Measurements from ENCODE around the gene POU3F4.

Gene POU3F4

DNA sequence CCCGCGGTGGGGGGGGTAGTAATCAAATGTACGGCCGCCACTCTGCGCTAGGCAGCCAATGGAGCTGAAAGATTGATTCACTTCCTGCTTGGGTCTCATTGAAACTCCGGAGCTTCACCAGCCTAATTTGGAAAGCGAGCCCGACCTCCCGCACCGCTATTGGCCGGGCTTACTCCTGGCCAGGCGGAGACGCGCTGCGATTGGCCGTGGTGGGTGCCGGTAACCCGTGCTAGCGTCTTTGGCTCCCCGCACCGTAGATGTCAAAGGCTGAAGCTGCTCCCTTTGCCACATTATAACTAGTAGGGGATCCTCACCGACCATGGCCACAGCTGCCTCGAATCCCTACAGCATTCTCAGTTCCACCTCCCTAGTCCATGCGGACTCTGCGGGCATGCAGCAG lies at the start of gene POU3F4:
TSS of gene POU3F4 (plus strand) at position 285 of the 400 bp plus-strand sequence. CDS start at position 320, 35 bp downstream.
- DNase-seq = no peak

DNA sequence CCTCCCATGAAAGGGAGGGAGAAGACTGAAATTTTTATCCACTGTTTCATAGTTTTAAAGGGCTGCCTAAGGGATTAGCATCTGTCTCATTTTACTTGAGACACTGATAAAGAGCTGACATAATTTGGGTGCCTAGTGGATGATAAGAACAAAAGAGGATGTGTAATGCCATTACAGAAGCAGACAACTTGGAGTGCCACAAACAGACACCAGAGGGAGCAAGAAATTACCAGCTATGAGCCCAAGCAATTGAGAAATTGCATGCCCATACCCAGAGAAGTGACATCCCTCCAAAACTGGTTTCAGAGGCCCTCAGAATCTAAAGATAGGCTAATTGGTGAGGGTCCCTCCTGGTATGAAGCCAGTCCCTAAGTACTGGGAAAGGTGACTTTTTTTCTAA lies 38.5 kb upstream of the POU3F4 start:
- no peak for DNase-seq

DNA sequence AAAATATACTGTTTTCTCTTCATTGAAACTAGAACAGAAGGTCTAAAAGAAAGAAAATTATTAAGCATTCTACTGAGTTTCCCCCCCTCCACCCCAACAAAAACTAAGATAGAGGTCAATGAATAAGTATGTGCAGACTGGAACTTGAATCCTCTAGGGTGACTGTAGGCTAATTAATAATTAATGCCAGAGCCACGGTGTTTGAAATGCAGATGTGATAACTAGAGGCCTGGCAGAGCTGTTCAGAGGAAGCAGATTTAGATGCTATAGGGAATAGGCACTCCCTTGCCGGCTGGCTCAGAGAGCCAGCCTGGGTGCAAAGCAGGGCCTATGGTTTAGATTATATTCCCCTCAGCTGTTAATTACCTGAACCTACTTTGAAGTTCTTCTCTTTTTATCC lies 12.2 kb upstream of the POU3F4 start:
- DNase-seq = no peak

DNA sequence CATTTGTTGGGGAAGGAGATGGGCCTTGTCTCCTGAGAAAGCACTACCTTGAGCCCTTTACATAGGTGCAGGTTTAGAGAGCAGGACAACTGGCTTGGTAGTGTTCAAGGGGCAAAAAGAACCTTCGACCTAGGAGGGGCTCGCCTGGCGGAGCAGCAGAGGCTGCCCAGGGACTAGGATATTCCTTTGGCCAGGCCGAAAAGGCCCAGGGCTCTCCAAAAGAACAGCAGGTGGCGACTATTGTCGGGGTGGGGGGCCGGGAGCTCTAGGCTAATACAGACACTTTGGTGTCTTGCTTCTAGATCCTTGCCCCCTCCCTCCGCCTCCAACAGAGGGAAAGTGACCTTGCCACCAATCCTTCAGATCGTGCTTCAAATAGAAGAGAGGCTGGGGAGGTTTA lies 7.1 kb upstream of the POU3F4 start:
- no peak for DNase-seq

DNA sequence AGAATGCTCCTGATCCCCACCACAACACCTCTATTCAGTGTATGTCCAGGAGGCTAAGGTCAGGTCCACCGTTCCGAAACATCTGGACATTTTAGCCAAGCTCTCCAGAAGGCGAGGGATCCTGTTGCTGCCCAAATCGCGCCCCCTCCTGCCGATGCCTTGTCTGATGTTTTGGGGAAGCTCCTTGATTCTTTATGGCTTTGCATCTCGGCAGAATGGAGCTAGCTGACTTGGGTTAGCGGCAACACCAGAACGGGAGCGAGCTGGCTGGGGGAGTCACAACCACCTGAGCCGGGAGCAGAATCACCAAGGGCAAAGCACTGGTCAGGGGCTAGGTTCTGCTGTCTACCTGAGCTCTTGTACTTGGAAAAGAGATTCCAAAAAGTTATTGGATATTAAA lies 6.6 kb upstream of the POU3F4 start:
- DNase-seq = no peak

DNA sequence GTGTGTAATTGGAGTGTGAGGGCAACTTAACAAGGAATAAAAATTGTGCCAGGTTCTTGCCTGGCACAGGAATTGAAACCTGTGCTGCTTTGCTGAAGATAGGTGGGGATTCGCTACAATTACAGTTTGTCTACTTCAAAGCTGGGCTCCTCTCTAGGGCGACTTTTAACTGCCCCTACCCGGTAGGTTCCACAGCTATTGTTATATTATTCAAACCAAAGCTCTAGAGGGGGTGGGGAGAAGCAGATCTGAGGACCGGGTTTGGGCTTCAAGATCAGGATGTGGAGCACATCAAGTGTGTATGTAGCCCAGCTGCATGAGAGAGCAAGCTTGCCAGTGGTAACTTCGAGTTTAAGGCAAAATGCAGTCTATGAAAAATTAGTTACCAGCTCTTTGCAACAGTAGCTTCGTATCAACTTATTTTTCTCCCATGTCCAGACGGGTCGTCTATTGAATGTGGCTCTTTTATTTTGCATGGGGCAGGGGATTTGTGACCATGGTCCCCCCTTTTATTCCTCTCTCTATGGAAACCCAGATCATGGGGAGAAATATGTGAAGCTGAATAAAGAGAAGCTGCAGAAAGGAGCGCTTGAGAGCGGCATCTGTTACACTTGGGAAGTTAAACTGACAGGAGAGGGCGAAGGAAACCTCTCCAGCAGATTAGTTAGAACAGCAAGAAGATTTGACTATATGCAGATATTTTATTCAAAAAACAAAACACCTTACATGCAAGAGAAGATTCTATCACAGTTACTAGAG lies 3.2 kb upstream of the POU3F4 start:
- no peak for DNase-seq

DNA sequence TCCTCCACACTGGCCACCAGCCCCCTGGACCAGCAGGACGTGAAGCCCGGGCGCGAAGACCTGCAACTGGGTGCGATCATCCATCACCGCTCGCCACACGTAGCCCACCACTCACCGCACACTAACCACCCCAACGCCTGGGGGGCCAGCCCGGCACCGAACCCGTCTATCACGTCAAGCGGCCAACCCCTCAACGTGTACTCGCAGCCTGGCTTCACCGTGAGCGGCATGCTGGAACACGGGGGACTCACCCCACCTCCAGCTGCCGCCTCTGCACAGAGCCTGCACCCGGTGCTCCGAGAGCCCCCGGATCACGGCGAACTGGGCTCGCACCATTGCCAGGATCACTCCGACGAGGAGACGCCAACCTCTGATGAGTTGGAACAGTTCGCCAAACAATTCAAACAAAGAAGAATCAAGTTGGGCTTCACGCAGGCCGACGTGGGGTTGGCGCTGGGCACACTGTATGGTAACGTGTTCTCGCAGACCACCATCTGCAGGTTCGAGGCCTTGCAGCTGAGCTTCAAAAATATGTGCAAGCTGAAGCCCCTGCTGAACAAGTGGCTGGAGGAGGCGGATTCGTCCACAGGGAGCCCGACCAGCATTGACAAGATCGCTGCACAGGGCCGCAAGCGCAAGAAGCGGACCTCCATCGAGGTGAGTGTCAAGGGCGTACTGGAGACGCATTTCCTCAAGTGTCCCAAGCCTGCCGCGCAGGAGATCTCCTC lies 600 bp downstream of the POU3F4 start:
- no peak for DNase-seq

DNA sequence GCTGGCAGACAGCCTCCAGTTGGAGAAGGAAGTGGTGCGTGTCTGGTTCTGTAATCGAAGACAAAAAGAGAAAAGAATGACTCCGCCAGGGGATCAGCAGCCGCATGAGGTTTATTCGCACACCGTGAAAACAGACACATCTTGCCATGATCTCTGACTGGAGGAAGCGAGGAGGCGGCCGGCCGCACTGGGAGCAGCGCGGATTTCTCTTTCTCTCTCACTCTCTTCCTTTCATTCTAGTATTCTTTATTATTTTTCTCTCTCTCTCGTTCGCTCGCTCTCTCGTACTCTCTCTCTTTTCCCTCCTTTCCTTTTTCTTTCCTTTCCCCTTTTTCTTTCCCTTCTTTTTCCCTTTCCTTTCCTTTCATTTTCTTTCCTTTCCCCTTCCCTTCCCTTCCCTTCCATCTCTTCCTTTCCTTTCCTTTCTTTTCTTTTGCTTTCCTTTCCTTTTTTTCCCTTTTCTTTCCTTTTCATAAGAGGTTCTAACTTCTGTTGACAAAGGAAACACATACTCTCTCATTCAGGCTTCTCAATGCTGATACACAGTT lies 1.2 kb downstream of the POU3F4 start:
- no peak for DNase-seq

DNA sequence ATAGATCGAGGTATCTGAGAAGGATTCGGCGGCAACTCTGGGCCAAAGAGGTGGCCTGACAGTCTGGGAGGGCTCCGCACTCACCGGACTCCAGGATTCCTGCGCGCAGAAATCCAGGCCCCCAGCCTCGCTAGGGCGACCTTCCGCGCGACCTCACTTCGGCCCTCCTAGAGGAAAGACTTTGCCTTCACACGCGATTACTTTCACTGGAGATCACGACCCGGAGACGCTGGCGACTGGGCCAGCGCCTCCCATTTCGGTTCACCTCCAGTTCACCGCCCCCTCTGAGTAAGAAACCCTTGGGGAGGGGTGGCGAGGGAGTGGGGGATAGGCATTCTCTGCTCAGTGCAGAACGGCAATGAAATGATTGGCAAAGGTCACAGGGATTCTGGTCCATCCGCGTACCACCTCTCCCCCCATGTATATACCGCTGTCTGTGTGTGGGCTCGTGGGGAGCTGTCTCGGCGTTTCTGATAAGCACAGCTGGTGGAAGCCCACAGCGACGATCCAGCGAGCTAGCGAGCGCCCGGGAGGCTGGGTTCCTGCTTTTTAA lies 2.5 kb downstream of the POU3F4 start:
- no peak for DNase-seq

DNA sequence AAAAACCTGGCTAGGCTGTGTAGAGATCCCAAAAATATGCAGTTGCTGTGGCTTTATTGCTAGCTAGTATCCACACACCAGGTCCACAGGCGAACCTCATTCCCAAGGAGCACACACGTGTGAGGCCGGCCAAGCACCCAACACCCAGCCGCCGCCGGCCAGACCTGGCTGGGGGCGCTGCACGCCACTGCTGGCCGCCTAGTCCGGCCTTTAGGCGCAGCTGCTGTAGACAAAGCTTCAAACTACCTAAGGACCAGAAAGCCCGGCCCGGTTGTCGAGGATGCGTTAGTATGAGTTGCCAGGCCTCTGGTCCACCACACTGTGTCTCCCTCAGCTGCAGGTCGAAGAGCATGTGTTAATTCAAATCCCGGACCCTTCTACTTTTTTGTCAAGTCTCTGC lies 3.1 kb downstream of the POU3F4 start:
- no peak for DNase-seq

DNA sequence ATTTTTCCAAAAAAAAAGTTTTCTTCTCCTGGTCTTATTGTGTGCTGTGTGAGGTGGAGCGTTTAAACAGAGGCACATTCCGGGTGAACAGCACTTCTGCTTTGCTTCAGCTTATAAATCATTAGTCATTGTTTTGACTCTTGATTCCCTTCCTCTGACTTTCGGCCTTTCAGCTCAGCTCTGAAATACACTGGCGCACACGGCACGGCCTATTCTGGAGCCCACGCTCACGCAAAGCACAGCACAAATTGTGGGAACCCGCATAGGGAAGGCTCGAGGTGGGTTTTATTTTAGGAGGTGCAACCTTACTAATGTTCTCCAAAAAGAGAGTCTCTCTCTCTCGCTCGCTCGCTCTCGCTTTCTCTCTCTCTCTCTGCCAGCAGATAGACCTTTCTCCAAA lies 4.0 kb downstream of the POU3F4 start:
- DNase-seq = no peak

DNA sequence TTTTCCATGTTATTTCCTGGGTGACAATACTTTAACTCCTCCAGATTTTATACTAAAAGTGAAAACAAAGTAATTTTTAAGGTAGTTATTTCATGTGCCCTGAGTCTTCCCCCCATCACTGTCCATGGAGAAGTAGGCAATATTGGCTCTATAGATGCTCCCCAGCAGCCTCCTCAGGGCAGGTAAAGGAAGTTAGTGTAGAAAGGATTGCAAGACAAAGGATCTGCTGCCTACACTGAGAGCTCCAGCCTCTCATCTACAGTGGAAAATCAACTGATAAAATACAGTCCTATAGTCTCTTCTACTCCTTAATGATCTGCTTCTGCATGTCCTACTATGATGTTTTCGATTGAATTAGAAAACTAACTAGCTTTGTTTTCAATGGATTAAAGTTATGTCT lies 8.5 kb downstream of the POU3F4 start:
- DNase-seq = no peak

DNA sequence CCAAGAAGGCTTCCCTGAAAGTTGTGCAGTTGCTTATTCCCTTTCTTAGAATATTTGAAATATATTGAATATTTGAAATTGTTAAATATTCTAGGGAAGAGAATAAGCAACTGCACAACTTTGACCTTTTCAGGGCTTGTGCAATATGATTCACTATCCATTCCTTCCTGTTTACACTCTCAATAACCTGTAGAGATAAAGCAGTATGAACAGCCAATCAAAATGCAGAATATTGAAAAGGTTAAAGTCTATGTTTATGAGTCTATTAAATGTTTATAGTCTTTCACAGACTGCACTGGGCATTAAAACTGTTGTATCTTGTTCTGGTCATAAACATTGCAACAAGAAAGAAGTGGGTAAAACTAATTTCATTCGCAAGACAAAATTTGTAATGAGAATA lies 13.8 kb downstream of the POU3F4 start:
- DNase-seq = no peak

DNA sequence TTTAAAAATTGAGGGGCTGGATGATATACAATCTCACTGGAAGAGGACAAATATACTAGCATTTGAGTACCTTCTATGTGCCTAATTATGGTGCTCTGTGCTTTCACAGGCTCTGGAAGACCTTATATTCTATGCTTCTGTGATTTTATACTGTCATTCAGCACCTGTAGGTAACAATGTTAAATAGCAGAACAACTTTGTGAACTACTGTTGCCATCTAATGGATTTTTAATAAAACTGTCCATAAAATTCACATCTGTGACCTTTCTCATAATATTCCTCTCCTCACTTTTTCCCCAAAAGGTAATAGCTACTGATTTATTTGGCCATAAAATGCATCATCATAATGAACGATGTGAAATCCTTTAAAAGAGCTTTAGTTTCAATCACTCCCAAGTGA lies 21.9 kb downstream of the POU3F4 start:
- DNase-seq = no peak

DNA sequence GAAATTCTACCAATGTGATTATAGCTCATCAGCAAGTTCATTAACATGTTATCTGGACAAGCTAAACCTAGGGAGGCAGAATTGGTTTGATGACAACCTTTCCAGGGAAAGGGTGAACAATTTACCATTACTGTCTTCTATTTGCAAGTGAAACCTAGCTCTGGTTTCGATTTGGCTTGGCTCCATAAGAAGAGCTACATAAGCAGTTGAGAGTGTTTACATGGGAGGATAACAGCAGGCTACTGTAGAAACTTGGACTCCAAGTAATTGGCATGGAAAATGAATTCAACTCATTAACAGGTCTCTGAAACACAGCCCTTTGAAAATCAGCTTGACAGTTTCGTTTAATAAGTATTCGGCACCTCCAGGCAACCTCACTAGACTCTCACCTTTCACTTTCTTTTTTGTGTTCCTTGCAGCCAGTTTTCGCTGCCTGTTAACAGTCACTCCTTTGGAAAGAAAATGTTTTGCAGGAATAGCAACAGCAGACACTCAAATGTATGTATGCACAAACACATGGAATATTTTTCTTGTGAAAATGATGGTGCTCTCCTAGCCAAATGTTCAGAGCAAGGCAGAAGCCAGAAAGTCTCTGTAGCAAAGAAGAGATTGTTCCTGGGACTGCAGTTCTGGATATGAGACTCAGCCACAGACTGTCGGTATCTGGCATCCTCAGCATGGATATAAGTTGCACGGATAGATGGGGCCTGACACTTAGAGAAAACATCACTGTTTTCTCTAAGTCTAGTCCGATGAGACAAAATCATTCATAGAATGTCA lies 27.5 kb downstream of the POU3F4 start:
- no peak for DNase-seq

Data from NCI-H1092 (cell line).